ENCODE data around the gene NUSAP1. TPM values are rescaled to one million over a fixed set of nuclear protein-coding genes. Genes with fewer than 3 reads are reported as not detected.
A peak's percentile ranks its signal among the peaks of the same experiment; 100 is the strongest.
"Not testable (repeated sequence)": the region's sequence is repeated elsewhere in the genome, so short reads cannot be mapped to it uniquely, and the experiment has no call there.

NUSAP1 gene
- total RNA-seq, 1 donor: 10.5 TPM

DNA sequence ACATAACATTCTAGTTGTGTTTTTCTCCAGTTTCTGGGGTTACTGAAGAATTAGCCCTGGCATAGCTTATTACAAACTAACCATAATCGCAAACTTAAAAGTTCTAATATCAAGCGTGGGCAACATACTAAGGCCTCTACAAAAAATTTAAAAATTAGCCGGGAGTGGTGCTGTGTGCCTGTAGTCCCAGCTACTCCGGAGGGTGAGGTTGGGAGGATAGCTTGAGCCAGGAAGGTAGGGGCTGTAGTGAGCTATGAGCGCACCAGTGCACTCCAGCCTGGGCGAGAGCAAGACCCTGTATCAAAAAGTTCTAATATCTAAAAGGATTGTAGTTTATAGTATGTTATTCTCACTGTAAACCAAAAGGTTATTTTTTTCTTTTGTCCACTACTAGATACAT, 1.4 kb upstream of the NUSAP1 start:
- DNase-seq (ENCODE audit: low read depth in 2 of 3, low spot score in 2 of 3): no peak

DNA sequence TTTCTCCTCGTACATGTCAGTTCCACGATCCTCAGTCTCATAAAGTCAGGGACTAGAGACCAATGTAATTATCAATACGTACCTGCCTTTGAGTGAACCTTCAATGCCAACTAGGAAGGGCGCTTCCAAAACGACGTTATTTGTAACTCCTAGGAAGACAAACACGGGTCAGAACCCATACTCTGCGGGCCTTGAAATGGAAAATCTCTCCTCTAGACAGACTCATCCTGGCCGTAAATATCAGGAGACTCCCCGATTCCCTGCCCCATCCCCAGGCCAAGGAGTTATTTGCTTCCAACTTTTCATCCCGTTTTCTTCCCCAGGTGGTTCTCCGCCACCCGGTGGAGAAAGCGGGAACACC, 868 bp upstream of the NUSAP1 start:
- no peak for DNase-seq (ENCODE audit: low read depth in 2 of 3, low spot score in 2 of 3)

DNA sequence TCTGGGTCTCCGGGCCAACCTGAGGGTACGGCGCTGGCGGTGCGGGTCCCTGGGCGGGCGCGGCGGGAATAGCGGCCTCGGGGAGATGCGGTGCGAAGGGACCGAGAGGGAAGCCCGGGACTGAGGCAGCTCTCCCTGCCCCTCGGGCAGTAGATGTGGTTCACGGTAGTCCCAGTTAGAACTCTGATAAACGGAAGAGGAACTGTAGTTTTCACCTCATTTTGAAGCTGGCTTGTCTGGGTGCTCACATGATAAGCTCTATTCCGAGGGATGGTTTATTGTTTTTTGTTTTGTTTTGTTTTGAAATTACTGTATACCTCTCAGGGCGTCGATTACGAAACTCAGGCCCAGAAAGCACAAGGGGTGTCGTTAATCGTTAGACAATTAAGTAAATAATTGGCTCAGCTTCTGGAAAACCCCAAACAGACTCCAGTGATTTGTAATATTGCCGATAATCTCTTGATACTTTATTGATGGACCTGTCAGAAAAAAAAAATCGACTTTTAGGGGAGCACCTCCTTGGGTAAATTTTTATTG, 413 bp downstream of the NUSAP1 start:
- peak in 2 of 3 donors; percentile 14 to 55 for DNase-seq (ENCODE audit: low read depth in 2 of 3, low spot score in 2 of 3)

DNA sequence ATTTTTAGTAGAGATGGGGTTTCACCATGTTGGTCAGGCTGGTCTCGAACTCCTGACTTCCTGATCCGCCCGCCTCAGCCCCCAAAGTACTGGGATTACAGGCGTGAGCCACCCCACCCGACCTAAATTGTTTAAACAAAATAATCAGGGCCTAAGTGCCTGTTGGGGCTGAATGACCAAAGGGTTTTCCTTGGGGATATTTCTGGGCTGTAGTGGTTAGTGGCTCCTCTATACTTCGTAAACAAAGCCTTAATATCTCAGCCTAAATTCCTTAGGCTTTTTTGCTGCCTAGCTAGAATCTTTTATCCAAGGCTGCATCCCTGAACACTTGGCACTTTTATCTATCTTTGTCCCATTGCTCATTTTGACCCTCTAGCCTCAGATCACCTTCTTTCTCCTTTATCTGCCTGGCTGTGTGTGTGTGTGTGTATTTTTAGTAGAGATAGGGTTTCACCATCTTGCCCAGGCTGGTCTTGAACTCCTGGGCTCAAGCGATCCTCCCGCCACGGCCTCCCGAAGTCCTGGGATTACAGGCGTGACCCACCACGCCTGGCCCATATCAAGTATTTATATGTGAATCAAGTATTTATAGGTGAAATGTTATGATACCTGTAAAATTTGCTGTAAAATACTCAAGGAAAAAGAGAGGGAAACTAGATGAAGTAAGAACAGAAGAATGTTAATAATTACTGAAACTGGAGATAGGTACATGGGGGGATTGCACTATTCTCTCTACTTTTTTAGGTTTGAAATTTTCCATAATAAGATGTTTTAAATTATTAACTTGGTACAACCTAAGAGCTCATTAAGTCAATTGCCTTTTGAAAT, 1.8 kb downstream of the NUSAP1 start:
- DNase-seq (ENCODE audit: low read depth in 2 of 3, low spot score in 2 of 3): no peak

DNA sequence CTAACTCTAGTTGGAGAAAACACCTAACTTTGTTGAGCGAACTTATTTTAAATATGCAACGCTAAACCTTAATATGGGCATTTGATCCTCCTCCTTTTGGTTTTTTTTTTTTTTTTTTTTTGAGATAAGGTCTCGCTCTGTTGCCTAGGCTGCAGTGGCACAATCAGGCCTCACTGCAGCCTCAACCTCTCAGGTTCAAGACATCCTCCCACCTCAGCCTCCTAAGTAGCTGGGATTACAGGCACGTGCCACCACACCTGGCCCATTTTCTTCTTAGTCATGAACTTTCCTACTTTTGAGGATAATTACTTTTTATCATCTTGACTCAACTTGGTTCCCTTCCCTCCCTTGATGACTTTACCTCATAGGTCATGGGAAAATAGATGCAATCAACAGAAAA, 3.9 kb downstream of the NUSAP1 start:
- DNase-seq (ENCODE audit: low read depth in 2 of 3, low spot score in 2 of 3): no peak

DNA sequence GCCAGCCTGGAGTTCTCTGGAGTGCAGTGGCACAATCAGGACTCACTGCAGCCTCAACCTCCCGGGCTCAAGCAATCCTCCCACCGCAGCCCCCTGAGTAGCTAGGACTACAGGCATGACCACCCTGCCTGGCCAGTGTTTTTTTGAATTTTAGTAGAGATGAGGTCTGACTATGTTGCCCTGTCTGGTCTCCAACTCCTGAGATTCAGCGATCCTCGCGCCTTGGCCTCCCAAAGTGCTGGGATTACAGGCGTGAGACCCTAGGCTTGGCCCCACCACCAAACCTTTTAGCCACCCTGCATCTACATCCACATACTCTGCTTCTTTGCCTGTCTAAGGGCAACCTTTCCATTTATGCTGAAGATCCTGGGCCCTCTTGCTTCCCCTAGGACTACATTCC, 4.4 kb downstream of the NUSAP1 start:
- DNase-seq (ENCODE audit: low read depth in 2 of 3, low spot score in 2 of 3): no peak

DNA sequence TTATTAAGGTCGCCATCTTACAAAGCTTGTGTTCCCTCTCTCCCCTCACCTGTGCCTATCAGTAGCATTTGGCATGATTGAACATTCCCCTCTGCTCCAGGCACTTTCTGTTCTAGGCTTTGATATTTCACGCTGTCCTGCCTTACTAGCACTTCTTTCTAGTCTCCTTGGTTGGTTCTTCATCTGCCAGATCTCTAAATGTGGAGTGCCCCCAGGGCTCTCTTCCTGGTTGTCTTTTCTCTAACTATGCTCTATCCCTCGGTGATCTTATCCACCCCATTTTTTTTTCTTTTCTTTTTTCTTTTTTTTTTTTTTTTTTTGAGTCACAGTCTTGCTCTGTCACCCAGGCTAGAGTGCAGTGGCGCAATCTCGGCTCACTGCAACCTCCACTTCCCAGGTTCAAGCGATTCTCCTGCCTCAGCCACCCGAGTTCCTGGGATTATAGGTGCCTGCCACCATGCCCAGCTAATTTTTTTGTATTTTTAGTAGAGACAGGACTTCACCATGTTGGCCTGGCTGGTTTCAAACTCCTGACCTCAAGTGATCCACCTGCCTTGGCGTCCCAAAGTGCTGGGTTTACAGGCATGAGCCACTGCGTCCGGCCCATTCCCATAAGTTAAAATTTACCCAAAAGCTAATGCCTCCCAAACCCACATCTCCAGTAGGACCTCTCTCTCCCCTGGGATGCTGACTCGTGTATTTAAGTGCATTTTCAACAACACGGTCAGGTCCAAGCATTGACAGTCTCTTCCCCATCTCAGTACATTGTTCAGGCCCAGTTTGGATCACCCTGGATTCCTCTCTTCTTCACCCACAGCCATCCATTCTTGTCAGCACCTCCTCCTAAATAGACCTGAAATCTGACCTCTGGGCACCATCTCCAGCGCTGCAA, 5.2 kb downstream of the NUSAP1 start:
- no peak for DNase-seq (ENCODE audit: low read depth in 2 of 3, low spot score in 2 of 3)

DNA sequence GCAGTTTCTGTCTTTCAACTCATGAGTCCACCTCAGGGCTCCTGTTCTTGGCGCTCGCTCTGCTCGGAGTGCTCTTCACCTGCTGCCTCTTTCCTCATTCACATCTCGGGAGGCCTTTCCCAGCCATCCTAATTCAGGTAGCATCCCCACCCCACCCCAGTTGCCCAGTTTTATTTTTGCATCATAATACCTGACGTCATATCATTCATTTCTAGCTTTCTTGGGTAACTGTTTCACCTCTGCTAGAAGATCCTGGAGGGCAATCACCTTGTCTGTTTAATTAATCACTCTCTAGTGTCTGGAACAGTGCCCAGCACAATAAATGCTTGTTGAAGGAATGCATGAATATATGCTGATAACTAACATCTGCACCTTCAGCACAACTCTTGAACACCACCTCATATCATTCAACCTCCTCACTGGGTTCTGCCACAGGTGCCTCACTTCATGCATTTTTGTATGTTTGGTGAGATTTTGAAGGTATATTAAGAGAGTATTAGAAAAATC, 7.6 kb downstream of the NUSAP1 start:
- DNase-seq (ENCODE audit: low read depth in 2 of 3, low spot score in 2 of 3): no peak

DNA sequence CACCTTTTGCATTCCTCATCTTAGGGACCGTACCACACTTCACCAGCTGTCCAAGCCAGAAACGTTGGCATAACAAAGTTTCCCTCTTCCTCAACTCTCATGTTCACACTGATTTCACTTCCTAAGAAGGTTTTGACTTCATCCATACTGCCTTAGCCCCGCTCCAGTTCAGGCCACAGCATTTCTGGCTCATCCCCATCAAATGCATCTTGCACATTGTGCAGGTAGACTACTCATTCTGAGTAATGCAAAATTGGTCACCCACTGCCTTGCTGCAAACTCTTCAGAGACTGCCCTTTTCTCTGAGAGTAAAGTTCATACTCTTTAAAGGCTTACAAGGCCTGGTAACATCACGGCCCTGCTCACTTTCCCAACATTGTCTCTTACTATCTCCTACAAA, 8.8 kb downstream of the NUSAP1 start:
- no peak for DNase-seq (ENCODE audit: low read depth in 2 of 3, low spot score in 2 of 3)

DNA sequence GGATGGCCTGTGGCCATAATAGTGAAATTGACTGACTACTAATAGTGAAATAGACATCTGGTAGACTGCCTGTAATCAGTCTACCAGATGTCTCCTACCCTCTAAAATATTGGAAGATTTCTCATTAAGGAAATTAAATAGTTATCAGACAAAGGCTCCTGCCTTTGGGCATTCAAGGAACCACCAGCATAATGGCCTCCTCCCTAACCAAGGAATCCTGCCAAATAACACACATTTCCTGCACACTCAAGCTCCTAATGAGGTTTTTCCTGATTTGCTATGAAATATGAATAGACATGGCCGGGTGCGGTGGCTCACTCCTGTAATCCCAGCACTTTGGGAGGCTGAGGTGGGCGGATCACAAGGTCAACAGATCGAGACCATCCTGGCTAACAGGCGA, 14.6 kb downstream of the NUSAP1 start:
- no peak for DNase-seq (ENCODE audit: low read depth in 2 of 3, low spot score in 2 of 3)

DNA sequence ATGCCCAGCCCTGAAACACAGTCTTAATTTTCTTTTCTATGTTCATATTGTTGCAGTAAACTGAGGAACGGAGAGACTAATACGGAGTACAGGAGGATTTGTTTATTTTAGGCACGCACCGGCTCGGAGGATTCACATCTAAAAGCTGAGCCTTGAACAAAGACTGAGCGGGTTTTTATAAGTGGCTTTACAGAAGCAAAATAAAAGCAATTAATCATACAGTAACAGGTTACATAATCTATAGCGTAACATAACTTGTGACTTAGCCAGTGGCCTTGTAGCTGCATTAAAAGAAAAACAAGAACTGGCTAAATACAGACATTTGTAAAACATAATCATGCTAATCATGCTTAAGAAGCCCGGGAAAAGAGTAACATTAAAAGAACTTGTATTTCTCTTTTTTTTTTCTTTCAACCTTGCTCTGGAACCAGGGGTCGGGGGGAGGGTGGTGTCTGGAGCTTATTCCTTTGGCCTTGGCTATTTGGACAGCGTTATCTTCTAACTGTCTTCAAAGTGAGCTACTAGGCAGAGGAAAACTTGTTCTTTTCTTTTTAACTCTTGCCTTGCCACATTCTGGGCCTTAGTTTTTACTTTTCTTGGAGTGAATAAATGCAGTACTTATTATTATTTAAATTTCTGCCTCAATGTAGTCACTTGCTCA, 17.5 kb downstream of the NUSAP1 start:
- no peak for DNase-seq (ENCODE audit: low read depth in 2 of 3, low spot score in 2 of 3)

DNA sequence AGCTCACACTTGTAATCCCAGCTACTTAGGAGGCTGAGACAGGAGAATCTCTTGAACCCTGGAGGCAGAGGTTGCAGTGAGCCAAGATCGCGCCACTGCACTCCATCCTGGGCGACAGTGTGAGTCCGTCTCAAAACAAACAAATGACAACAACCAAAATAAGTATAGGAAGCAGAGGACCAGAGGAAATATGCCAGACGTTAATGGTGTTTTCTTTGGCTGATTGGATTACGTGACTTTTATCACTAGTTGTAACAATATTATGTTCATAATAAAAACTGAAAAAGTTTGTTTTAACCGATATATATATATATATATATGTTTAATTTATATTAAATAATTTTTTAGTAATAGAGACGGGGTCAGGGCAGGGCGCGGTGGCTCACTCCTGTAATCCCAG, 21.7 kb downstream of the NUSAP1 start:
- DNase-seq (ENCODE audit: low read depth in 2 of 3, low spot score in 2 of 3): no peak

DNA sequence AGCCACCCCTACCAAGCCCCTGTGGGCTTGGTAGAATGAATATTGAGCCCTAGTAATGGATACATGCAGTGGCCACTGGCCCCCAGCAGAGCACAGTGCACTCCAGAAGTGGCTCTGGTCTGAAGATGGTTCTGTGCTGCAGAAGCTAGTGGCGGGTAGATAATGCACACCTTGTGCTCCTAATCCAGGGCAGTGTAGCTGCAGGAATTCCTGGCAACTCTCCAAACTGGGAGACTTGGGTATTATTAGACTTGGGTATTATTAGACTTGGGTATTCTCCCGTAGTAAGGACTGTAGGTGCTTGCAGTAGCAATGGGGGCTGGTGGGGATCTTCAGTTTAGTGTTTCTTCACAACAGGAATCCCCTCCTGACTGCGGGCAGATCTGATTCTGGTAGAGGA, 34.7 kb downstream of the NUSAP1 start:
- no peak for DNase-seq (ENCODE audit: low read depth in 2 of 3, low spot score in 2 of 3)

DNA sequence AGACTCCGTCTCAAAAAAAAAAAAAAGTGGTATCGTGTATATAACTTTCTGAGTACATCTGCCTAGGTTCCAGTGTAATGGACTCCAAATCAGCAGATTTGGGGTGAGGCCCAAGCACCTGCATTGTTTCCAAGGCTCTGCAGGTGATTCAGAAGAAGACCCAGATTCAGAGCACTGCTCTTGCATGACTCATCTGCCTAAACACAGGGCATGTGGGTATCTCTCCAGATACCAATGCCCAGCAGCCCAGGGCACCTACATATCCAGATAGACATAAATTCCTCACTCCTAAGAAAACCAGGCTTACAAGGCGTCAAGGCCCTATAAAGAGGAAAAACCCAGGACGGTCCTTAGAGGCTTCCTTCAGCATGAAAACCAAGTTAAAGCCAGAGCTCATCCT, 45.3 kb downstream of the NUSAP1 start:
- no peak for DNase-seq (ENCODE audit: low read depth in 2 of 3, low spot score in 2 of 3)

DNA sequence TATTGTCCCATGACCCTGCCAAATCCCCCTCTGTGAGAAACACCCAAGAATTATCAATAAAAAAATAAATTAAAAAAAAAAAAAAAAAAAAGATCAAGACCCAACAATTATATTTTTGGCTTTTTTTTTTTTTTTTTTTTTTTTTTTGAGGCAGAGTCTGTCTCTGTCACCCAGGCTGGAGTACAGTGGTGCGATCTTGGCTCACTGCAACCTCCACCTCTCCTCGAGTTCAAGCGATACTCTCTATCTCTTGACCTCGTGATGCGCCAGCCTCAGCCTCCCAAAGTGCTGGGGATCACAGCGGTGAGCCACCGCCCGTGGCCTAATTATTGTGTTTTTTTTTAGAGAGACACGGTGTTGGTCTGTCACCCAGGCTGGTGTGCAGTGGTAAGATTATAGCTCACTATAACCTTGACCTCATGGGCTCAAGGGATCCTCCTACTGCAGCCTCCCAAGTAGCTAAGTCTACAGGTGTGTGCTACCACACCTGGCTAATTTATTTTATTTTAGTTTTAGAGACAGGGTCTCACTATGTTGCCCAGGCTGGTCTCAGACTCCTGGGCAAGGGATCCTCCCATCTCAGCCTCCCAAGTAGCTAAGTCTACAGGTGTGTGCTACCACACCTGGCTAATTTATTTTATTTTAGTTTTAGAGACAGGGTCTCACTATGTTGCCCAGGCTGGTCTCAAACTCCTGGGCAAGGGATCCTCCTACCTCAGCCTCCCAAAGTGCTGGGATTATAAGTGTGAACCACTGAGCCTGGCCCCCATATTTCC, 51.5 kb downstream of the NUSAP1 start:
- not testable (repeated sequence) for DNase-seq (ENCODE audit: low read depth in 2 of 3, low spot score in 2 of 3)

DNA sequence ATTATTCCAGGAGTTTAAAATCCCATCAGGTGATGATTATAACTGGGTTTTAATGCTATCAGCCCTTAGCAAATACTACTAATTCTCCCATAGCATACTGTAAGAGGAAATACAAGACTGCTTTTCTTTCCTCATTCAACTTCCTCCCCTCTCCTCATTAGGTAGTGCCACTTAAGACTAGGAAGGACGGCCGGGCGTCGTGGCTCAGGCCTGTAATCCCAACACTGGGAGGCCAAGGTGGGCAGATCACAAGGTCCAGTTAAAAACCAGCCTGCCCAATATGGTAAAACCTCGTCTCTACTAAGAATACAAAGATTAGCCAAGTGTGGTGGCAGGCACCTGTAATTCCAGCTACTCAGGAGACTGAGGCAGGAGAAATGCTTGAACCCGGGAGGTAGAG, 55.0 kb downstream of the NUSAP1 start:
- no peak for DNase-seq (ENCODE audit: low read depth in 2 of 3, low spot score in 2 of 3)

DNA sequence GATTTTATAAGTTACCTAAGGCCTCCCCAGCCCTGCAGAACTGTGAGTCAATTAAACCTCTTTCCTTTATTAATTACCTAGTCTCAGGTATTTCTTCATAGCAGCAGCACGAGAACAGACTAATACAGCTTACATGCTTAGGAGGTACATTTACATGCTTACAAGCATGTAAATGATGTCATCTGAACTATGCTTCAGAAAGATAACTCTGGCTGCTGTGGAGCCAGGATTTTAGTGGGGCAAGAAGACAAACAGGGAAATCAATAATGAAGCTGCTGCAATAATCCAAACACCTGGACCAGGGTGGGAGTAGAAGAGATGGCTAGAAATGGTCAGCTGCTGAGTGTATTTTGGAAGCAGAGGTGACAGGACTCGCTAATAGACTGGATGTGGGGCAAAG, 60.0 kb downstream of the NUSAP1 start:
- no peak for DNase-seq (ENCODE audit: low read depth in 2 of 3, low spot score in 2 of 3)

DNA sequence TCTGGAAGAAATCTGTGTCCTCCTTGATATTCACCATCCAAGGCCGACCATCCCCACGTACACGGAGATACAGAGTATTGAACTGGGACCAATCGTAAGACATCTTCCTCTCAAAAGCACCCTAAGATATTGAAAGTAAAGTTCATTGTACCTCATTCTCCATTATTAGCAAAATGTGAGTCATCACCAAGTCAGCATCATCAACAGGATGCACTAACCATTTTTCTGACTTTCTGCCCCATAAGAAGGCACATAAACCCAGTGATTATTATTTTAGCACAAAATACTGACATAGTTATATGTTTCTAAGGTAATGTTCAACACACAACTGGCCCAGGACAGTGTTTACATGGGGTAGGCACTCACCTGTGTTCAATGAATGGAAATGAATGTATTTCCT, 62.2 kb downstream of the NUSAP1 start:
- DNase-seq (ENCODE audit: low read depth in 2 of 3, low spot score in 2 of 3): no peak

DNA sequence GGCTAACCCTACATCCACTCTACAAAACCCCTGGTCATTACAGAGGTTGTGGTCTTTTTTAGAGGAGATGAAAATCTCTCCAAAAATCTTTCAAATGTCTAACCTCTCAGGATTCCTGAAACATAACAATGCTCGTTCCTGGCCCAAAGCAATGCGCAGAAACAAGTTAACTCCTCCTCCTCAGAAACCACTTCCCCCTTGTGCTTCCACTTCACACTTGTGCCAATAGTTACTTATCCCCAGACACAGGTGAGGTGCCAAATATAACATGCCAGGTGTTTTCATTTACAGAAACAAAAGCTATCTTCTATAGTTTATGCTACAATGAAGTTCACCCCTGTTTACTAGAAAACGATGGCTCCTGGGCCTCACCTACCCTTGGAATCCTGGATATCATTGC, 63.4 kb downstream of the NUSAP1 start:
- DNase-seq (ENCODE audit: low read depth in 2 of 3, low spot score in 2 of 3): no peak

DNA sequence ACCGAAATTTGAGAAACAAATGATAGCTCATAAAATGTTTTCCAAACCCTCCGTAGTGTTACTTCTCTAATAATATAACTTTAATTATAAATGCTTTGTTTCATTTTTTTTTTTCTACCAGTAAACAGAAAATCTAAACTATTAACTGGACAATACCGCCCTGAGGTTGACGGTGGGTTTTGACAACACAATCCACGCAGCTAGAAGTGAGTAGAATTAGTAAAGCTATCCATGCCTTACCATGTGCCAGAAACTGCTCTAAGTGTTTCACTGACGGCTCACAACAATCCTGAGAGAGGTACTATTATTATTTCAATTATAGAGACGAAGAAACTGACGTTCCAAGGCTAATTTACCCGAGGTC, 69.2 kb downstream of the NUSAP1 start:
- no peak for DNase-seq (ENCODE audit: low read depth in 2 of 3, low spot score in 2 of 3)
